Osteoblast (primary cell): ENCODE measurements around the gene PACSIN2. TPM values are rescaled to one million over a fixed set of nuclear protein-coding genes. Genes with fewer than 3 reads are reported as not detected.
A peak's percentile ranks its signal among the peaks of the same experiment; 100 is the strongest.

Experiments
- DNase-seq: peaks from one replicate; pipeline ENCODE4 v3.0.0; 2011; ENCODE audit warnings: low spot score, mixed read lengths; ENCODE audit not compliant: insufficient read length; ENCODE audit errors: missing footprints
- H2AFZ ChIP-seq: 2 replicates; pipeline ENCODE4 v1.6.0; 2011; ENCODE audit warnings: mild to moderate bottlenecking, low read length
- H3K27ac ChIP-seq: 2 replicates; pipeline ENCODE4 v1.5.1; 2011; ENCODE audit warnings: mild to moderate bottlenecking, low read depth, low read length, moderate library complexity
- H3K27me3 ChIP-seq: 2 replicates; pipeline ENCODE4 v1.6.0; 2012; ENCODE audit warnings: mild to moderate bottlenecking, control low read depth, inconsistent platforms, low read length, moderate library complexity; ENCODE audit not compliant: insufficient read depth
- H3K36me3 ChIP-seq: 2 replicates; pipeline ENCODE4 v1.5.1; 2011; ENCODE audit warnings: mild to moderate bottlenecking, low read length, control low read depth, moderate library complexity; ENCODE audit not compliant: insufficient read depth
- H3K4me1 ChIP-seq: 2 replicates; pipeline ENCODE4 v1.5.1; 2011; ENCODE audit warnings: mild to moderate bottlenecking, low read length, control low read depth, moderate library complexity; ENCODE audit not compliant: insufficient read depth
- H3K4me2 ChIP-seq: 2 replicates; pipeline ENCODE4 v1.6.0; 2011; ENCODE audit warnings: mild to moderate bottlenecking, low read length; ENCODE audit not compliant: insufficient read depth
- H3K4me3 ChIP-seq: fragments of 200-600 bp; sonication (generic); 3 replicates; pipeline ENCODE4 v1.5.1; 2012; ENCODE audit warnings: mild to moderate bottlenecking, low read length, inconsistent platforms; ENCODE audit not compliant: insufficient read depth
- H3K79me2 ChIP-seq: 2 replicates; pipeline ENCODE4 v1.6.0; 2012; ENCODE audit warnings: mild to moderate bottlenecking, low read length, control low read depth, inconsistent platforms; ENCODE audit not compliant: insufficient read depth
- H3K9me3 ChIP-seq: 2 replicates; pipeline ENCODE4 v1.5.1; 2011; ENCODE audit warnings: low read depth, low read length, control low read depth
- H4K20me1 ChIP-seq: 2 replicates; pipeline ENCODE4 v1.6.0; 2012; ENCODE audit warnings: mild to moderate bottlenecking, low read length, control low read depth; ENCODE audit not compliant: insufficient read depth
- total RNA-seq: library from RNA; depleted of rRNA; stranded (reverse); fragments of >200 nt; gene quantifications from 2 replicates; pipeline ENCODE4 v1.2.3, GENCODE V29; 2012
- TF ChIP-seq, protein P1 (sequence below): IDR thresholded peaks from 2 replicates; pipeline ENCODE4 v1.5.1; 2011; ENCODE audit warnings: mild to moderate bottlenecking, low read depth, low read length, moderate library complexity; ENCODE audit errors: extremely low read depth

PACSIN2 gene
- total RNA-seq, 1 donor = 38.0 TPM

DNA sequence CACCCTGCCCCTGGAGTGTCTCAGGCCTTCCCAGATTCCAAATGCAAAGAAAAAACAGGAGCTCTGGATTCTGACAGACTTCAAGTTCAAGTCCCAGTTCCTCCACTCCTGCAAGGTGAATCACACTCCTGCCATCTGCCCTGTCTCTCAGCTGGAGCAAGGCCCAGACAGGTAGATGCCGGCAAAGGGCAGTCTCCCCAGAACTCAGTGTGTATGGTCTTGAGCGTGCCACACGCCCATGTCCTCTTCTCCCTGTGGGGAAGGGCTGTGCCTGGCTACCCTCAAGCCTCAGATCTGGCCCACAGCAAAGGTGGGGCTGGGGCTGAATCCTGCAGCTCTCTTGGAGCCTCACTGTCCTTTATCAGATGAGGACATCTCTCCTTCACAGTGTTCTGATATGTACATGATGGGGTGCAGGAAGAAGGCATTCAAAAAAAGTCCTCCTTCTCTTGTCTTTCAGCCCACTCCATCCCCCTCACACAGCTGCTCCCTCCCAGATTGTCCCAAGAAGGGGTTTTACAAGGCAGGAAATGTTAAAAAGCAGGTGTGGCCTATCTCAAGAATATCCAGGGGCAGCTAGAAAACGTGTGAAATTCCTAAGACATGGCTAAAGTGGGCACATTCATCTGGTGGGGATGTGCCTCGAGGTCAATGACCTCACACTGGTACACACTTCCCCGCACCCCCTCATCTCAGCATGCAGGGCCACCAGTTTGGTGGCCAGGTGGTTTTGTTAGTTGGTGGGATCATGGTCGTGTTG lies 130.2 kb downstream of the PACSIN2 start:
- H3K79me2 ChIP-seq = peaks cover 2% of the 10 kb centered on the region
- no peak overlapping the region for H3K27ac ChIP-seq
- peak; percentile 76 for DNase-seq
- no peaks in the 10 kb centered on the region for H3K27me3 ChIP-seq
- H3K9me3 ChIP-seq = no peaks in the 10 kb centered on the region
- no peaks in the 10 kb centered on the region for H3K4me1 ChIP-seq
- H3K36me3 ChIP-seq = peaks cover 61% of the 10 kb centered on the region
- H2AFZ ChIP-seq = no peak overlapping the region
- no peak overlapping the region for H3K4me3 ChIP-seq
- no peak overlapping the region for H3K4me2 ChIP-seq
- peaks cover 14% of the 10 kb centered on the region for H4K20me1 ChIP-seq
- TF ChIP-seq, protein P1, sequence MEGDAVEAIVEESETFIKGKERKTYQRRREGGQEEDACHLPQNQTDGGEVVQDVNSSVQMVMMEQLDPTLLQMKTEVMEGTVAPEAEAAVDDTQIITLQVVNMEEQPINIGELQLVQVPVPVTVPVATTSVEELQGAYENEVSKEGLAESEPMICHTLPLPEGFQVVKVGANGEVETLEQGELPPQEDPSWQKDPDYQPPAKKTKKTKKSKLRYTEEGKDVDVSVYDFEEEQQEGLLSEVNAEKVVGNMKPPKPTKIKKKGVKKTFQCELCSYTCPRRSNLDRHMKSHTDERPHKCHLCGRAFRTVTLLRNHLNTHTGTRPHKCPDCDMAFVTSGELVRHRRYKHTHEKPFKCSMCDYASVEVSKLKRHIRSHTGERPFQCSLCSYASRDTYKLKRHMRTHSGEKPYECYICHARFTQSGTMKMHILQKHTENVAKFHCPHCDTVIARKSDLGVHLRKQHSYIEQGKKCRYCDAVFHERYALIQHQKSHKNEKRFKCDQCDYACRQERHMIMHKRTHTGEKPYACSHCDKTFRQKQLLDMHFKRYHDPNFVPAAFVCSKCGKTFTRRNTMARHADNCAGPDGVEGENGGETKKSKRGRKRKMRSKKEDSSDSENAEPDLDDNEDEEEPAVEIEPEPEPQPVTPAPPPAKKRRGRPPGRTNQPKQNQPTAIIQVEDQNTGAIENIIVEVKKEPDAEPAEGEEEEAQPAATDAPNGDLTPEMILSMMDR = no peak

DNA sequence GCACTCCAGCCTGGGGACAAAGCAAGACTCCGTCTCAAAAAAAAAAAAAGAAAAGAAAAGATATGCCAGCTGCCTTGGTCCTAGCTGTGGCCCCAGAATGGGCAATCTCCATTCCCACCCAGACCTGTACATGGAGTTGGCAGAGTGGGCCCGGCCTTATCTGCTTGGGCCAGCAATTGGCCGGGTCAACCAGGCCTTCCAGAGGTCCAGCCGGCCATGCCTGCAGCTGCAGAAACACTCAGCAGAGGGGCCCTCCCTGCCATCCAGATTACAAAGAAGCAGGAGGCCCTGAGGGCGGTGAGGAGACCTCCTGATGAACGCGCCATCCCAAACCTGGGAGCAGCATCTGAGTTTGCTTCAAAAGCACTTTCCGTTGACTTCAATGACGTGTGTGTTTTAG lies 131.0 kb downstream of the PACSIN2 start:
- peaks cover 65% of the 10 kb centered on the region for H3K36me3 ChIP-seq
- peaks cover 11% of the 10 kb centered on the region for H4K20me1 ChIP-seq
- H2AFZ ChIP-seq = no peak overlapping the region

DNA sequence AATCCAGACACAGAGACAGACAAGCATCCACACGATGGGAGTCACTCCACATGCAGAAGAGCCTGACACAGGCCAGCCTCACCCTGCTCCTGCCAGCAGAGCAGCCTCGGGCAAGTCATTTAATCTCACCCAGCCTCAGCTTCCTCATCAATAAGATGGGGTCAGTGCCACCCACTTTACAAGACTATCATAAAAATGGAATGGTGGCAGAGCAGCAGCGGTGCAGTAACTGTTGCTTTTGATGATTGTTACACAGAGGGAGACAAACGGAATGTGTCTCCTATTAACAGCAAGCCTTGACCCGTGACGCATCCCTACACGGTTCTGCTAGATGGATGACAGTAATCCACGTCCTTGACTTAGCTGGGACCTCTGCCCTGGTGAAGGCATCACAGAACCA lies 131.8 kb downstream of the PACSIN2 start:
- H3K4me2 ChIP-seq = no peak overlapping the region
- H3K9me3 ChIP-seq = no peaks in the 10 kb centered on the region
- no peak overlapping the region for H3K4me3 ChIP-seq
- H4K20me1 ChIP-seq = peaks cover 11% of the 10 kb centered on the region
- no peaks in the 10 kb centered on the region for H3K4me1 ChIP-seq
- DNase-seq = peak; percentile 76
- H3K27me3 ChIP-seq = no peaks in the 10 kb centered on the region
- H3K79me2 ChIP-seq = peaks cover under 1% of the 10 kb centered on the region
- H2AFZ ChIP-seq = no peak overlapping the region
- no peak overlapping the region for H3K27ac ChIP-seq
- TF ChIP-seq, protein P1 = no peak
- peaks cover 62% of the 10 kb centered on the region for H3K36me3 ChIP-seq

More for the DNA sequence above, 131.0 kb downstream of the PACSIN2 start:
- Histone ChIP-seq H3K4me1 (no peaks in the 10 kb centered on the region), H3K27me3 (no peaks in the 10 kb centered on the region), H3K4me3 (no peak overlapping the region), H3K79me2 (peaks cover 2% of the 10 kb centered on the region), H3K4me2 (no peak overlapping the region), H3K27ac (no peak overlapping the region), H3K9me3 (no peaks in the 10 kb centered on the region)
- peak; percentile 30 for DNase-seq
- TF ChIP-seq, protein P1 = no peak

DNA sequence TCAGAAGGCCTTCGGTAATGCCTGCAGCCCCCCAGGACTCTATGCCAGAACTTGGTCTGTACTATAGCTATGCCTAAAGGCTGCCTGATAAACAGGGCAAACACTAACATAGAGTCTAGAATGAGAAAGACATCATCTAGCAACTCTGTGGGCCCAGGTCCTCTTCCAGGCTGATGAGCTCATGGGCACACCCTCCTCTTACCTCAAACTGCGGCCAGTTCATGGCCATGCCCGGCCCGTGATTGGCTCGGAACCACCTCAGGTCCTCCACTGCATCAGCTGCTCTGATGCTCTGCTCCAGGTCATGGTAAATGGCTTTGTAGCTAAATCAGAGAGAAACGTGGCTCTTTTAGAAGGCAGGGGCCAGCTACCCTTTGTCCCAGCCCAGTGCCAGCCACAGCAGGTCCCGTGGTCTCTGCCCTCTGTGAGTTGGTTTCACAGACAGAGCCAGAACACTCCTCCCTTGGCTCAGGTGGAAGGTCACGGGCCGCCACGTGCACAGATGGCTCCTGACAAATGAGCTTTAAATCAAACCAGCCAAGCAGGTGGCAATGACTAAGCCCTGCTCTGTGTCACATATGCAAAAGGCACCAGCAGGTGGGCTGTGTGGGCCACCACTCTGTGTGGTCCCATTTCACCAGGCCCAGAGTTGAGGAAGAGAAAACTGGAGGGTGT lies 132.8 kb downstream of the PACSIN2 start:
- peak; percentile 61 for DNase-seq
- no peak overlapping the region for H3K4me2 ChIP-seq
- no peaks in the 10 kb centered on the region for H3K9me3 ChIP-seq
- H4K20me1 ChIP-seq = peaks cover 11% of the 10 kb centered on the region
- H3K4me1 ChIP-seq = no peaks in the 10 kb centered on the region
- H3K79me2 ChIP-seq = no peaks in the 10 kb centered on the region
- TF ChIP-seq, protein P1 = no peak
- H3K27me3 ChIP-seq = no peaks in the 10 kb centered on the region
- peaks cover 62% of the 10 kb centered on the region for H3K36me3 ChIP-seq
- no peak overlapping the region for H2AFZ ChIP-seq
- no peak overlapping the region for H3K27ac ChIP-seq
- H3K4me3 ChIP-seq = no peak overlapping the region
